ENCODE measurements around the gene DPH2.

Gene DPH2, protein sequence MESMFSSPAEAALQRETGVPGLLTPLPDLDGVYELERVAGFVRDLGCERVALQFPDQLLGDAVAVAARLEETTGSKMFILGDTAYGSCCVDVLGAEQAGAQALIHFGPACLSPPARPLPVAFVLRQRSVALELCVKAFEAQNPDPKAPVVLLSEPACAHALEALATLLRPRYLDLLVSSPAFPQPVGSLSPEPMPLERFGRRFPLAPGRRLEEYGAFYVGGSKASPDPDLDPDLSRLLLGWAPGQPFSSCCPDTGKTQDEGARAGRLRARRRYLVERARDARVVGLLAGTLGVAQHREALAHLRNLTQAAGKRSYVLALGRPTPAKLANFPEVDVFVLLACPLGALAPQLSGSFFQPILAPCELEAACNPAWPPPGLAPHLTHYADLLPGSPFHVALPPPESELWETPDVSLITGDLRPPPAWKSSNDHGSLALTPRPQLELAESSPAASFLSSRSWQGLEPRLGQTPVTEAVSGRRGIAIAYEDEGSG

DNA sequence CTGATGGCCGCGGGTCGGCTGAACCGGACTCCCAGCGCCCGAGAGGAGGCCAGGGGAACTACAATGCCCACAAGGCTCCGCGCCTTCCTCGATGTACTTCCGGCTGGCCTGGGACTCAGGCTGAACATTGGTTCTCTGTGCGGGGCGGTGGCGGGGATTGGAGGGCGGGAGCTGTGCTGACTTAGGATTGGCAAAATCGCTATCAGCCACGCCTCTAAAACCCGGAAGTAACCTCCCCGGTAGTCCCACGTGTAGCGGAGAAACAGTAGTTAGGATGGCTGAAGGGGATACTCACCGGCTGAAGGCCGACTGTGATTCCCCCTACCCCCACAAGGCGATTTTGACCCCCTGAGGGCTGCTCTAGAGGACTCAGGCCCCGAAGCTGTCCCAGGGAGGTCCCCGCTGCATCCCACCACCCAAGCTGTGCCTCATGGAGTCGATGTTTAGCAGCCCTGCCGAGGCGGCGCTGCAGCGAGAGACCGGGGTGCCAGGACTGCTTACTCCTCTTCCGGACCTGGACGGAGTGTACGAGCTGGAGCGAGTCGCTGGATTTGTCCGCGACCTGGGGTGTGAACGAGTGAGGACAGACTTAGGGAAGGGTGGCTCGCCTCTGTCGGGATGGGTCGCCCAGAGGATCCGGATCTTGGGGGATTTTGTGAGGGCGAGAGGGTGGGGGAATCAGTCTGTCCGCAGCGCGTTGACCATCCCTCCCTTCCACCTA lies at the start of gene DPH2:
TSS of gene DPH2 (plus strand) at position 265 of the 721 bp plus-strand sequence. CDS start at position 431, 166 bp downstream.
- DNase-seq = peak; percentile 96

DNA sequence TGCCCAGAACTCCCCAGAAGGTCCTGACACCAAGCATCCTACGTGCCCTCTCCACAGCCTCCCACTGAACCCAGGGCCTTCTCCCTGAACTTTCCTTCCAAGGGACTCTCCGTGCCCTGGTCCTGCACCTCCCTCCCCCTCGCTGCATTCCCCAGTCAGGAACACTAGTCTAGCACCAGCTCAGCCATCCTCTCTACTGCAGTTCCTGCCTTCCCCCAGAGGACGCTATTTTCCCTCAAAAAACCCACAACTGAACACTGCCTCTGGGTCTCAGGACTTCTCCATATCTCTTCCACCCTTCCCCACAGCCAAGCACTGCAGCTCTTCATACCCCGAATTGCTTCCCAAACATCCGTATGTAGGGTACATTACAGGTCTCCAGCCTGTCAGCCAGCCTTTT lies 48.8 kb upstream of the DPH2 start:
- DNase-seq = no peak

DNA sequence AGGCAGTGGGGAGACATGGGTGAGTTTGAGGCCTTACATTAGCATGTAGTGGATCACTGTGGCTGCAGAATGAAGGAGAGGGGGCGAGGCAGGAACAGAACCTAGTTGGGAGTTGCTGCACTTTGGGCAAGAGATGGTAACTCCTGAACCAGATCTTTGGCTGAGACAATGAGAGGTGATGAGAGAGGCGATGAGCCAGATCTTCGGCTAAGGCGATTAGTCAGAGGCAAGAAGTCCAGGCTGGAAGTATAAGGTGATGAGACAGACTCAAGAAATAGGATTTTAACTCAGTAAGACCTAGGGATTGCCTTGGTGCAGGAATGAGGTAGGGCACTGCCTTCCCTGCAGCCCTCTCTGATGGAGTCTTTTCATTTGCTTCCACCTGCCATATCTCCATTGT lies 45.3 kb upstream of the DPH2 start:
- no peak for DNase-seq

DNA sequence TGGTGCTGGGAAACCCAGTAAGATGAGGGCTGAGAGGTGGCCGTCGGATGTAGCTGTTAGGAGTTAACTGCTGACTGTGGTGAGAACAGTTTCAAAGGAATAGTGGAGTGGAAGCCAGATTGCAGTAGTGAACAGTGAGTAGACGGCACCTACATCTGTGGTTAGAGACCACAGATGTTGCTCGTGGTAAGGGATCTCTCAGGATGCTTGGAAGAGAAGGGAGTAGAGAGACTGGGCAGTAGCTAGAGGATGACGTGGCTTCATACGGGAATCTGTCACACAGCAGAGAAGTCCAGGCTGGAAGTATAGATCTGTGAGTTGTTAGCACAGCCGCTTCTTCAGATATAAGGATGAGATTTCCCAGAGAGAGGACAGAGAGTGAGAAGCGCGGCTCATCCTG lies 44.0 kb upstream of the DPH2 start:
- DNase-seq = no peak

DNA sequence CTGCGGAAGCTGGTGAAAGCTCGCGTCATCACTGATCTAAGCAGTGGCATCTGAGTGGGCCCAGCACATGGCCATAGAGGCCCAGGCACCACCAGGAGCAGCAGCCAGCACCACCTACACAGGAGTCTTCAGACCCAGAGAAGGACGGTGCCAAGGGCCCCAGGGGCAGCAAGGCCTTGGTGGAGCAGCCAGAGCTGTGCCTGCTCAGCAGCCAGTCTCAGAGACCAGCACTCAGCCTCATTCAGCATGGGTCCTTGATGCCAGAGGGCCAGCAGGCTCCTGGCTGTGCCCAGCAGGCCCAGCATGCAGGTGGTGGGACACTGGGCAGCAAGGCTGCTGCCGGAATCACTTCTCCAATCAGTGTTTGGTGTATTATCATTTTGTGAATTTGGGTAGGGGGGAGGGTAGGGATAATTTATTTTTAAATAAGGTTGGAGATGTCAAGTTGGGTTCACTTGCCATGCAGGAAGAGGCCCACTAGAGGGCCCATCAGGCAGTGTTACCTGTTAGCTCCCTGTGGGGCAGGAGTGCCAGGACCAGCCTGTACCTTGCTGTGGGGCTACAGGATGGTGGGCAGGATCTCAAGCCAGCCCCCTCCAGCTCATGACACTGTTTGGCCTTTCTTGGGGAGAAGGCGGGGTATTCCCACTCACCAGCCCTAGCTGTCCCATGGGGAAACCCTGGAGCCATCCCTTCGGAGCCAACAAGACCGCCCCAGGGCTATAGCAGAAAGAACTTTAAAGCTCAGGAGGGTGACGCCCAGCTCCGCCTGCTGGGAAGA lies 39.5 kb upstream of the DPH2 start:
- no peak for DNase-seq

DNA sequence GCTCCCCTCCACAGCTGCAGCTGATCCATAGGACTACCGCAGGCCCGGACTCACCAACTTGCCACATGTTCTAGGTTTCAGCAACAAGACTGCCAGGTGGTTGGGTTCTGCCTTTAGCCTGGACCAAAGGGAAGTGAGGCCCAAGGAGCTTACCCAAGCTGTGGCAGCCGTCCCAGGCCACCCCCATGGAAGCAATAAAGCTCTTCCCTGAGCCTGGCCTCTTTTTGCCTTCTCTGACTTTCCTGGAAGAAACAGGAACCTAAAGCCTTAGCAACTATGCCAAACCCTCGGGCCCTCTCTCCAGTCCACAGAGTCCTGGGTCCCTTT lies 38.9 kb upstream of the DPH2 start:
- DNase-seq = no peak

DNA sequence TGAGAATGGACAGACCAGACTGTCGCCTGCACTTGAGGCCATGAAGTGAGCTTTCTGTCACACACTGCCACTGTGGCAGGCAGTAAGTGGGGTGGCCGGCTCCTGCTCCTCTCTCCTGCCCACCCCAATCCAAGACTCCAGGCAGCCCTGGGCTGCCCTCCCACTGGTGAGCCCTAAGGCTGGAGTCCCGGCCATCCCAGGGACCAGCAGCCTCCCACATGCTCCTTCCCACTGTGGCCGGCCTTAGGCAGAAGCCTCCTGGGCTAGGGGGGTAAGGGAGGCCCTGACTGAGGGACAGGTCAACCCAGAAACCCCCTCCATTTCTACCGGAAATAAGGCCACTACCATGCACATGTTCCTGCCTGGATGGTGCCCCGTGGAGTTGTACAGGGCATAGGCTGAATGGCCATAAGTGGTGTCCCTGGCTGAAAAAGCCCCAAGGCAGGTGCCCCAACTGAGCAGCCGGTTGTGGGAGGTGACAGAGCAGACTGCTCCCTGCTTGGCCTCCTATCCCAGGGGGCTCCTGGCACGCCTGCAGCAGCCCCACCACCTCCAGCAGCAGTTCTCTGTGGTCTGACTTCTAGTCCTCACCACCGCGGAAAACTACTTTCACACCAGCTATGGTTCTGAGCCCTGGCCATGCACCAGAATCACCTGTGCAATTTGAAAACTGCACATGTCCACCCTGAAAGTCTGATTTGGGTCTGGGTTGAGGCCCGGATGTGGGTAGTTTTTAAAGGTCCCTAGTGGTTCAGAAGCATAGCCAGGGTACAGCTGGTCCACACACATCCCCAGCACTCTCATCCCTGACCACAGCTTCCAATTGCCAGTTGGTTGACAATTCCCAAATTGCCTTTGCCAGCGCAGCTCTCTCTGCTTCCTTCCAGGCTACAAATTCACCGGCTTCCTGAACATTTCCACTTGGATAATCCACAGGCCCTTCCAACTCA lies 37.8 kb upstream of the DPH2 start:
- DNase-seq = no peak

DNA sequence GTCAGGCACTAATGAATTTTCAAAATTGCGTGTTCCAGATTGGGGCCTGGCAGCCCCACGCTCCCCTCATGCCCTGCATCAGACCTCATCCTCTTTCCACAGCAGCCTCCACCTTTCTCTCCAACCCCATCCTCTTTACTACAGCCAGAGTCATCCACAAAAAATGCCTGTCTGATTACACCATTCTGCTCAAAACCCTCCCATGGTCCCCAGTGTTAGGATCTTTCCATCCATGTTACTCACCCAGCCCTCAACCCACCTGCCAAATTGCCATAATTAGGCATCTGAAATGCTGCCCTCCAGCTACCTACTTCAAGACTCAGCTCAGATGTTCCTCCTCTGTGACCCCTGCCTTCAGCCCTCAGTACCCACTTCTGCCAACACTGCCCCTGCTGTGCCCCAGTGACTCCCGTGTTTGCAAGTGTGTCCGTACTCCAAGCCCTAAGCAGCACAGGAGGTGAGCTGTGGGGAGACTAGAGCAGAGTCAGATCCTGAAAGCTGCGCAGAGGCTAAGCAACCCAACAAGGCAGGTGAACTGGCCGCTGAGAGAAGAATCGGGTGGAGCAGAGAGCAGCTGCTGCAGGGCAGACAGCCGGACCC lies 36.9 kb upstream of the DPH2 start:
- DNase-seq = peak; percentile 65

DNA sequence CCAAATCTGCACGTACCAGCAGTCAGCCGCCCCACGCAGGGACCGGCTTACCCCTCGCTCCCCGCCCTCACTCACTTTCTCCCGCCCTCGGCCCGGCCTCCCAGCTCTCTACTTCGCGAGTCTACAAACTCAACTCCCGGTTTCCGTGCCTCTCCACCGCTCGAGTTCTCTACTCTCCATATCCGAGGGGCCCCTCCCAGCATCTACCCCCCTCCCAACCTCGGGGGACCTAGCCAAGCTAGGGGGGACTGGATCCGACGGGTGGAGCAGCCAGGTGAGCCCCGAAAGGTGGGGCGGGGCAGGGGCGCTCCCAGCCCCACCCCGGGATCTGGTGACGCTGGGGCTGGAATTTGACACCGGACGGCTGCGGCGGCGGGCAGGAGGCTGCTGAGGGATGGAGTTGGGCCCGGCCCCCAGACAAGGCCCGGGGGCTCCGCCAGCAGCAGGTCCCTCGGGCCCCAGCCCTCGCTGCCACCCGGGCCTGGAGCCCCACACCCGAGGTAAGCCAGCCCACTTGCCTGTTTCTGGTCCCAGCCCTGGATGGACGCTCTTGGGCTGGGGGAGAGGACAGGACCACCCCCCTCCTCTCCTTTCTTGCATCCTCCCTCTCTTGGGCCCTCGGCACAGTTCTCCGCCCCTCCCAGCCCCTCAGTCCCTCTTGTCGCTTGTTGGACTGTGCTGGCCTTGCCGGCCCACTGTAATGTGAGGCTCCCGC lies 36.3 kb upstream of the DPH2 start, which contains the start of gene ARTN:
TSS of gene ARTN (plus strand) at position 416 of the 715 bp plus-strand sequence. CDS start 1,856 bp downstream, outside the sequence.
- DNase-seq = no peak

DNA sequence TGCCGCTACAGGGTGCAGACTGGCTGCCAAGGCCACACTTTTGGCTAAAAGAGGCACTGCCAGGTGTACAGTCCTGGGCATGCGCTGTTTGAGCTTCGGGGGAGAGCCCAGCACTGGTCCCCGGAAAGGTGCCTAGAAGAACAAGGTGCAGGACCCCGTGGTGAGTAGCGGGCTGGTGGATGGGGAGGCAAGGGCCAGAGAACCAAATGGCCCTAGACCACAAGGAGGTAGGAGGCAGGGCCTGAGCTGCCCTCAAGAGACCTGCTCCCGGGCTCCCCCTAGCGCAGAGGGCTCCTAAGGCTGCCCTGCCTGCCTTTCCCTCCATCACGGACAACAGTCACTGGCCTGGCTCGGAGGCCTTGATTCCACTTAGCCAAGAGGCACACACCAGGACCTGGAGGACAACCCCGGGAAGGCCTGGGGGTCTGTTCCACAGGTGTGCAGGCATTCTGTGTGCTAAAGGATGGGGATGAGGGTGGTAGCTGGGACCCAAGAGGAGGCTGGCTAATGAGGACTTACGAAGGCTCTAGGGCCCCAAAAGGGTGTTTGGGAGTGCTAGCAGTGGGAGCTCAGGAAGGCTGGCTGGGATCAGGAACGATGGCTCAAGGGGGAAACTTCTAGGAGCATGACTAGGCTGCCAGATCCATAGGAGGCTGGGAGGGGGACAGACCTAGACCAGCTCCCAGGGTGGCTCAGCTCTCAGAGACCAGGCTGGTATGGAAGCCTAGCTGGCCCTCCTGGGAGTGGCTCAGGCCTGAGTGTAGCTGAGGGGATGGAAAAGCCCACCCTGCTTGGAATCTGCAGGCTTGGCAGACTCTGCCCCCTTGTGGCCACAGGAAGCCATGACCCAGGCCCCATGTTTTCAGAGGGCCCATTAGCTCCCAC lies 35.5 kb upstream of the DPH2 start:
- DNase-seq = peak; percentile 48

DNA sequence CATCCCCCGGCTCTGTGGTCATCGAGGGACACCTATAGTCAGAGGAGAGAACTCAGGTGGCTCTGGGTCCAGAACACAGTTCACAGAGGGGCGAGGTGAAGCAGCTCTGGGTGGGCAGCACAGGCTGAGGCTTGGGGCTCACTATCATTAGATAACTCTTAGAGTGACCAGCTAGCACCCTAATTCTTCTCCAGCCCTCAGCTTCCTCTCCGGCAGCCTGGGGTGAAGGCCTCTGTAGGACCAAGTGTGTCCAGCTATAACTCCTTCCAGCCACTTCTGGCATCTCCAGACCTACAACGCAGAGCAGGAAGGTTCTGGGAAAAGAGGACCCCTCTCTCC lies 34.9 kb upstream of the DPH2 start:
- no peak for DNase-seq

DNA sequence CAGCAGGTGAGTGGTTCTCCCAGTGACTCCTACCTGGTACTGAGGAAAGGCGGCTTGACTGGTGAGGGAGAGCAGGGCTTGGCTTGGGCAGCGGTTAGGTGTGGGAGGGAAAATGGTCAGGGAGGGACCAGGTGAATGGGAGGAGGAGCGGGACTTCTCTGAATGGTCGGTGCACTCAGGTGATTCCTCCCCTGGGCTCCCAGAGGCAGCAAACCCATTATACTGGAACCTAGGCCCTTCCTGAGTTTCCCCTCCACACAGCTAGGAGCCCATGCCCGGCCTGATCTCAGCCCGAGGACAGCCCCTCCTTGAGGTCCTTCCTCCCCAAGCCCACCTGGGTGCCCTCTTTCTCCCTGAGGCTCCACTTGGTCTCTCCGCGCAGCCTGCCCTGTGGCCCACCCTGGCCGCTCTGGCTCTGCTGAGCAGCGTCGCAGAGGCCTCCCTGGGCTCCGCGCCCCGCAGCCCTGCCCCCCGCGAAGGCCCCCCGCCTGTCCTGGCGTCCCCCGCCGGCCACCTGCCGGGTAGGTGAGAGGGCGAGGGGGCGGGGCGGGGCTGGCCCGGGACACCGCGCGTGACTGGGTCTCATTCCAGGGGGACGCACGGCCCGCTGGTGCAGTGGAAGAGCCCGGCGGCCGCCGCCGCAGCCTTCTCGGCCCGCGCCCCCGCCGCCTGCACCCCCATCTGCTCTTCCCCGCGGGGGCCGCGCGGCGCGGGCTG lies 33.9 kb upstream of the DPH2 start:
- DNase-seq = no peak

DNA sequence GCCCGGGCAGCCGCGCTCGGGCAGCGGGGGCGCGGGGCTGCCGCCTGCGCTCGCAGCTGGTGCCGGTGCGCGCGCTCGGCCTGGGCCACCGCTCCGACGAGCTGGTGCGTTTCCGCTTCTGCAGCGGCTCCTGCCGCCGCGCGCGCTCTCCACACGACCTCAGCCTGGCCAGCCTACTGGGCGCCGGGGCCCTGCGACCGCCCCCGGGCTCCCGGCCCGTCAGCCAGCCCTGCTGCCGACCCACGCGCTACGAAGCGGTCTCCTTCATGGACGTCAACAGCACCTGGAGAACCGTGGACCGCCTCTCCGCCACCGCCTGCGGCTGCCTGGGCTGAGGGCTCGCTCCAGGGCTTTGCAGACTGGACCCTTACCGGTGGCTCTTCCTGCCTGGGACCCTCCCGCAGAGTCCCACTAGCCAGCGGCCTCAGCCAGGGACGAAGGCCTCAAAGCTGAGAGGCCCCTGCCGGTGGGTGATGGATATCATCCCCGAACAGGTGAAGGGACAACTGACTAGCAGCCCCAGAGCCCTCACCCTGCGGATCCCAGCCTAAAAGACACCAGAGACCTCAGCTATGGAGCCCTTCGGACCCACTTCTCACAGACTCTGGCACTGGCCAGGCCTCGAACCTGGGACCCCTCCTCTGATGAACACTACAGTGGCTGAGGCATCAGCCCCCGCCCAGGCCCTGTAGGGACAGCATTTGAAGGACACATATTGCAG lies 33.2 kb upstream of the DPH2 start:
- DNase-seq = no peak

DNA sequence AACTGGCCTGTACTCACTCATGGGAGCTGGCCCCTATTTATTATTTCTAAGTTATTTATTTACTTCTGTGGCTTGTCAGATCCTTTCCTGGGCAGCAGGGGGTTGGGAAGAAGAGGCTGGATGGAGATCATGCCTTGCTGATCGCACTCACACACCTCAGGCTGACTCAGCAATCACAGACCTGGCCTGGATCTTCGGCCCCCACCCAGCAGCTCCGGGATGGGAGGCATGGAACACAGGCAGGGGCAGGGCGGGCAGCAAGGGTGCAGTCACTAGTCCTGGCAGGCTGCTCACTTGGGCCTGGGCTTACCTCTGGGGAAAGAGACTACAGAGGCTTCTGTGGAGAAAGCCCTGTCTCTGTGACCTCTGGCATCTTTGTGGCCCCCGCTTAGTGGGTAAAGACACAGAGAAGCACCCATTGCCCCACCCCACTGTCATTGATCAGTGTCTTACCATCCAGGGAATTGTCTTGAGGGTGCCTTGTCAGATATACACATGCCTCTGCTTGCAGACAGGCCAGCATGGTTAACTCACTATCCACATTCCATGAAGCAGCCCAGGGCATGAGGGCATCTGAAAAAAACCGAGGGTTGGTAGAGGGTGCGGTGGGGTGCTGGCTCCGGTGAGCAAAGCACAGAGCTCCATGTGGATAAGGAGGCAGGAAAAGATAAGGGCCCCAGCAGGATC lies 32.5 kb upstream of the DPH2 start:
- peak; percentile 0 for DNase-seq

DNA sequence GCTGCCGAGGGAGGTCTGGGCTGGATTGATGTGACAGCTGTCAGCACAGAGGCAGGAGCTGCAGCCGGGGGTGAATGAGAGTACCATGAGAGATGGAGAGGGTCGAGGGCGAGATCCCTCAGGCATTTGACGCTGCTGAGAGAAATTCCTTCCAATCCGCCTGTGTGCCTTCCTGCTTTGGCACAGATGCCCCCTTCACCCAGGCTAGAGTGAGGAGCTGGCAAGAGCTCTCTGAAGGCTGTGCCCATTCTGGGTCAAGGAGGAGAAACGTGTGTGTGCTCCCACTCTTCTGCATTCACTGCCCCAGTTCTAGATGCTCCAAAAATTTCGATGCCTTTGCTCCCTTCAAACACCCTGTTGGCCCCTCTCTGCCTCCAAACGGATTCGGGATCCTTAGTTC lies 31.4 kb upstream of the DPH2 start:
- no peak for DNase-seq

DNA sequence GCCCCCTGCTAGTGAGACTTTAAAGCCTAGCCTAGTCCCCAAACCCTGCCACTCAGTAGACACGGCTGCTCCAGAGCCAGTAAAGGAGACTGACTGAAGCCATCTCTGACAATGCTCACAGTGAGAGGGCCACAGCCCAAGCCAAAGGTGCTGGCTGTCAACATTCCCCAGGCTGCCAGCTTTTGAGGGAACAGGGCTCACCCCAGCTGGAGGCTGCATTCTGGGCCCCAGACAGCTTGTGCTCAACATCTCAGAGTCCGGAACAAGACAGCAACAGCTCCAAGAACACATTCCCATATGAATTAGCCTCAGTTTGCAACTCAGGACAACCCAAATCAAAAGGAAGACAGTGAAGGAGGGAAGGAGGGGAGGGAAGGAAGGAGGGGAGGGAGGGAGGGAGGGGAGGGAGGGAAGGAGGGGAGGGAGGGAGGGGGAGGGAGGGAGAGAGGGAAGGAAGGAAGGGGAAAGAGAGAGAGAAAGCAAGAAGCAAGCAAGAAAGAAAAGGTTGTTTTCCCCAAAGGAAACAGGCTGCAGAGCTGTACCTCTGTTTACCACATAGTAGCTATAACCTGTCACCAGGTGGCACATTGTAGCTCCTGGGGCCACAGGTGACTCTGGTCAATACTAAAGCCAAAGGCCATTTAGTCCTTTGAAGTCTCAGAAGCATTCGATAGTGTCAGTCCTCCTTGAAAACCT lies 30.8 kb upstream of the DPH2 start:
- peak; percentile 0 for DNase-seq

DNA sequence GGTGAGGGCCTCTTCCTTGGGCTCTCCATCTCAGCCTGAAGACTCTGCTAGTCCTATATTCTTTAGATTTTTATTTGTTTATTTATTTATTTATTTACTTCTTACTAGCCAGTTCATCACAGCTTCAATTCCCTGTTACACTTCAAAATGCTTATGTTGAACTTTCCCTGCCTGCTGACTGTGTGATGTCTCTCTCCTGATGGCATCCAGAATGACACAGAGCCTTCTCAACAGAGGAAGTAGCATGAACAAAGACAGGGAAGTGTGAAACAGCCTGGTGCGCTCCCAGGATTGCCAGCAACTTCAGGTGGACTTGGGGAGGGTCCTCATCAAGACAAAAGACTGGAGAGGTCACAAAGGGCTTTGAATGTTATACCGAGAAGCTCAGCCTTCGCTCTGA lies 27.4 kb upstream of the DPH2 start:
- DNase-seq = no peak

DNA sequence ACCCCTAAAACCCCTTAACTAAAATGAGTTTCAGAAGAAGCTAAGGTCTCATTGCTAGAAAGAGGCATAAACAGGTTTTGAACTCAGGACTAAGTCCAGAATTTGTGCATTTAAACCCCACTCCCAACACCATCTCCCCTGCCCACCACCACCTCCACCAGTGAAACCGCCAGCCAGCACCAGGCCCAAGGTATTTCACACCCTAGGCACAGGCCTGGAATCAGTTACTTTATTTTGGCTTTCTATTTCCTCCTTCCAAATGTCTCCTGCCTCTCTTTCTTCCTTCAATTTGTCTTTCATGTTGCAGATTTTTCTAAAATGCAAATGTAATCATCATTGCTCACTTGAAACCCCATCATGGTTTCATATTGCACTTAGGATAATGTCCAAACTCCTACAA lies 24.9 kb upstream of the DPH2 start:
- no peak for DNase-seq

Measured in HCEC 1CT (cell line).